HG02852 (cell line): Measurements from ENCODE around the gene WSCD2.
"Not testable (repeated sequence)": the region's sequence is repeated elsewhere in the genome, so short reads cannot be mapped to it uniquely, and the experiment has no call there.

Experiments
- ATAC-seq: cut with Tn5 transposase; IDR thresholded peaks from one replicate; pipeline ENCODE4 v1.9.1; 2021; ENCODE audit warnings: mild to moderate bottlenecking, moderate library complexity; ENCODE audit not compliant: unreplicated experiment

The WSCD2 gene

DNA sequence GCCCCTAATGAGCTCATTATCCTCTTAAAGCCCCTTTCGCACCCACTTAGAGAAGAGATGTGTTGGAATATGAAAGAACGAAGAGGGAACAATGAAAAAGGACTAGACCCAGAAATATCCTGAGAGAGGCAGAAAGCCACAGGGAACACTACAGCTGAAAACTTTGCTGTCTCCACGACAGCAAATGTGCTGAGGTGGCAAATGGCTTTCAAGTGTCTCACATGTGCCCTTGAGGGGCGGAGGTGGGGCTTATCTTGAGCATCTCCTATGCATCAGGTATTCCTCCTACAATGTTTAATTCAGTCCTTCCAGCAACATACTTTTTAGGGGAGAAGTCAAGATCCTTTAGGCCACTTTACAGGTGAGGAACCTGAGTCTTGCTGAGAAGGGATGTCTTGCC, 62.9 kb downstream of the WSCD2 start:
- ATAC-seq: no peak

DNA sequence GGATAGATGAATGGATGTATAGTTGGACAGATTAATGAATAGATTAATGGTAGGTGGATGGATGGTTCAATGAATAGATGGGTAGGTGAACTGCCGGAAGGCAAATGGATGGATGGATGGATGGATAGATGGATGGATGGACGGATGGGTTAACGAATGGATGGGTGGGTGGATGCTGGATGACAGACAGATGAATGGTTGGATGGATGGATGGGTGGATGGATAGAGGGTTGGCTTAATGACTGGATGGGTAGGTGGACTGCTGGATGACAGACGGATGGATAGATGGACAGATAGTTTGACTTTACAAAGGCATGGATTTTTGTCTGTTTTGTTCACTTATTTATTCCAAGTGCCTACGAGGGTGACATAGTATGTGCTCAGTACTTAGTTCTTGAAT, 64.4 kb downstream of the WSCD2 start:
- ATAC-seq: no peak

DNA sequence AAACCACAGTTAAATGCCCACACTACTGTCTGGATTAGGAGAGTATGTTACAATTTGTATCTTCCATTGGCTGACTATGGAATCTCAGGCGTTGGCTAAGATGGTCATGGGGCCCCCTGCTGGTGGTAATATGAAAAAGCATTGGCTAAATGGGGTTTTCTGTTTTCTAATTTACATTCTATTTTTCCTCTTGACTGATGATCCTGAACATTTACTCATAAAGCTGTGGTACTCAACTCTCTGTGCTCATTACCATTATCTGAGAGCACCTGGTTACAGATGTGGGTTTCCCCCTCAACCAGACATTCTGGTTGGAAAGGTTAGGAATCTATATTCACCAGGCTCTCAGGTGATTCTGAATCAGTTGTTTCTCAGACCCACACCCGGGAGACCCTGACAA, 64.8 kb downstream of the WSCD2 start:
- ATAC-seq: no peak

DNA sequence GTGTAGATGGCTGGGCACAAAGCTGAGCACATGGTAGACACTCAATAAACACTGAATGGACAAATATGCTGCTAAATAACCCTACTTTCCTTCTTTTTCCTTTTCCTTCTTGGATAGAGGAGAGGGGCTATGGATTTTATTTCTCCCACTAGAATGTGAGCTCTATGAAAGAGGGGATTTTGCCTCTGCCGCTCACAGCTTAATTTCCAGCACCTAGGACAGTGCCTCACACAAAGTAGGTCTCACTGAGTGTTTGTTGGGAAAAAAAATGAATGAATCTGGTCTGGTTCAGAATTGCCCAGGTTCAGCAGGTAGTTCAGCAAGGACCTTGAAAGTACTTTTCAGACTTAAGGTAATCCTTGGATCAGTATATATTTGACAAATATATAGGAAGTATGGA, 65.5 kb downstream of the WSCD2 start:
- ATAC-seq: no peak

DNA sequence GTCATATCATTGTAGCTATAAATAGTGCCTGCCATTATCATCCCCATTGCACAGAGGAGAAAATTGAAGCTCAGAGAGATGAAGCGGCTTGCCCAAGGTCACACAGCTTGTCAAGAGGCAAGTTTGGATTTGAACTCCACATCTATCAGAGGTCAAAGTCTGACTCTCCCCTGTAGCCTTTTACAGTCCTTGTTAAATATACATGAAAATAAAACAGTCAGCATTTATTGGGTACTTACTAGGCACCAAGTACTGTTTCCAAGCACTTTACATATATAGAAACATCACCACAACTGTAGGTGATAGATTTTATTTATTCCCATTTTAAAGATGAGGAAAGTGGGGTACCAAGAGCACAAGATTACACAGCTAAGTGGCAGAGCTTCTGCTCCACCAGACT, 67.2 kb downstream of the WSCD2 start:
- no peak for ATAC-seq

DNA sequence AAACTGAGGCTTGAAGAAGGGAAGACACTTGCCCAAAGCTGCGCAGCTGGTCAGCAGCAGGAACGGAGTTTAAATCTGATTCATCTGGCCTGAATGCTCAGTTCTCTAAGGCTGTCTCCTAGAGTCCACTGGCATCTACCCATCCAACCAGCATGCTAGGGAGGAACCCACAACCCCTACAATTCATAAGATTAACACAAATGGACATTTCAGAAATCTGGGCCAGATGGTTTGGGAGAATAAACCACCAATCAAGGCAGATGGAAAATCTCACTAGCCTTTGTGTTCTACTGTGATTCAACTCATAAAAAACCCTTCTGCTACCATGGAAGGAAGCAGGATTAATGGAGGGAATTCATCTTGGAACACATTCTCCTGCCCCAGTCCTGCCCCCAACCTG, 67.8 kb downstream of the WSCD2 start:
- no peak for ATAC-seq

DNA sequence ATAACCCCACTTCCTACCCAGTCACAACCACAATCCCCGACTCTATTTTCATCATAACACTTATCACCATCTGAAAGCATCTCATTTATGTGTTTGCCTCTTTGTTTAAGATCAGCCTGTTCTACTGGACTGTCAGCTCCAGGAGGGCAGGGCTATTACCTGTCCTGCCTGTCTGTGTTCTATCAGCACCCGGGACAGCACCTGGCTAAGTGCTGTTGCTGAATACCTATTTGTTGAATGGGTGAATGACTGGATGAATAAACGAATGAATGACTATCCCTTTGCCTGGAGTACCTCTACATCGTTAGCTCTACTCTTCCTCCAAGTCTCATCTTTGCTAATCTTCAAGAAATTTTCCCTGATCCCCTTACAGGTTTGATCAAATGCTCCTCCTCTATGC, 69.0 kb downstream of the WSCD2 start:
- no peak for ATAC-seq

DNA sequence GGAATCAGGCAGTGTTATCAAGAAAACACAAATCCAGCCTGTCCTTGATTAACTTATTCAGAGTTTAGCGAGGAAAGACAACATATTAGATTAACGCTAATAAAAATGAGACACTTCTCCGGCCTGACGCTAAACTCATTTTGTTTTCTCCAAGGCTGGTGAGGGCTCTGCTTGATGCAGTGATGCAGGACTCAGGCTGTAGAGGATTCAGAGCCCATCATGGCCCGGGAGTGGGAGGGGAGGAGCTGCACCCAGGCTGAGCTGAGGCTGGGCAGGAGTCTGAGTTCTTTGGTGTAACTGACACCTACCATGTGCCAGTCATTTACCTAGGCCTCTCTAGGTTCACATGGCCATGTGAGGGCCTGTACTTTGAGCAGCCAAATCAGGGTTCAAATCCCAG, 70.0 kb downstream of the WSCD2 start:
- no peak for ATAC-seq

DNA sequence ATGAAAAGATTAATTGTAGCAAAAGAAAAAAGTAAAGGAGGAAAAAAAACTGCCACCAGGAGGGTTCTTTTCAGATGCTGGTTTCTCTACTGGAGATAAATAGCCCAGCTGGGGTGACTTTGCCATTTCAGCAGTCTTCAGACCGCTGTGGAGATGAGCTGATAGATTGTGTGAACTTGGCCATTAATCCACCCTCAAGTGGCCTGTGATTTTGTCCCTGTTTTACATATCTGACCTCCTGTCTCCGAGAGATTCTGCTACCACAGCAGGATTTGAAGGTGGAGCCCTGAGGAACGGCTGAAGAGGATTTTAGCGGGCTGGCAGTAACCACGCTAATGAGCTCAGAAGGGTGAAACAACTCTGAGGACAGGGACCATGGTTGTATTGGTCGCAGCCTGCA, 72.7 kb downstream of the WSCD2 start:
- ATAC-seq: no peak

DNA sequence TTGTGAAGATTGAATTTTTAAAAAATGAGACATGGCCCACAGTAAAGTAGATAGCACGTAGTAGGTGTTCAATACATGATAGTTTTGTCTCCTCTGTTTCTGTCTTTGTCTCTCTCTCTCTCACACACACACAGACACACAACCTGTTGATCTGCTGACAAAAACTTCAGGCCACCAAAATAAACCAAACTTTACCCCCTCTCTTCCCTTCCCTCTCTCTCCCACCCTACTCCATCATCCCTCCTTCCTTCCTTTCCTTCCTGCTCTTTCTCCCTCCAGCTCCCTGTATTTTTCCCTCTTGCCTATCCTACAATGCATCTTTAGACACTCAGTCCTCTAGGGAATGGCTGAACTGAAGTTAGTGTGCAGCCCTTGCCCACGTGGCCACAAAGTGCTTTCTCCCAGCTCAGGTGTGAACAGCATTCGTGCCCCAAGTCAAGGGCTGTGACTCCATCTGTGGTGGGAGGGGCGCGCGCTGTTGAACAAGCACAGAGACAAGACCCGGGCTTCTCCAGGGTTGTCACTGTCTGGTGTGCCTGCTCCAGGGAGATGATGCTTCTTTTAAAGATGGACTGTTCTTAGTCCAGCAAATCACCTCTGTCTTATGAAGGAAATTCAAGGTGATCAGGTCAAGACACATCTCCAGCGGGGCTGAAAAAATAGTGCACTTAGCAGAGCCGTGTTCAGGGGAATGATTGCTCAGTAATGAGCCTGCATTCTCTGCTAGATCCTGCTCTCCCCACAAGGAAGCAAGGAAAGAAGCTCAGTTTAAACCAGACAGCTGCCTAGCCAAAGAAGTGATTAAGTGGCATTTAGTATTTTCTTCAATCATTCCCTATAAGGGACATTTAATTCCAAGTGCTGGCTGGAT, 75.3 kb downstream of the WSCD2 start:
- no peak for ATAC-seq

DNA sequence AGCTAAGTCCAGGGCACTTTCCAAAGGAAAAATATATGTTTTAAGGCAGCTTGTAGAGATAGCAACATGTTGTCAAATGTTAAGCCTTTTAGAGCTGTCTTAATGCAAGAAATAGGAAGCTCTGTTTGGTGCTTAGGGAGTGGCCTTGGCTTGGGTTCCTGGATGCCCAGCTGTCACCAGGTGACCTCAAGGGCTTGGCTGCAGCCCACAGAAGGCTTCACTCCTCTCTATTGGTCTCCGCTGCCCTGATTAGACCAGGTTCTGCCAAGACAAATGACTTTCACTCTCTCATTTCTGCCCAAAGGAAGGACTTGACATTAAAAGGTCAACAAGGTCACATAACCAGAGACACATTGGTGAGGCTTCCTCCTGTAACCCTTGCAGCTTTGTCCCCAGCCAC, 76.8 kb downstream of the WSCD2 start:
- ATAC-seq: no peak

DNA sequence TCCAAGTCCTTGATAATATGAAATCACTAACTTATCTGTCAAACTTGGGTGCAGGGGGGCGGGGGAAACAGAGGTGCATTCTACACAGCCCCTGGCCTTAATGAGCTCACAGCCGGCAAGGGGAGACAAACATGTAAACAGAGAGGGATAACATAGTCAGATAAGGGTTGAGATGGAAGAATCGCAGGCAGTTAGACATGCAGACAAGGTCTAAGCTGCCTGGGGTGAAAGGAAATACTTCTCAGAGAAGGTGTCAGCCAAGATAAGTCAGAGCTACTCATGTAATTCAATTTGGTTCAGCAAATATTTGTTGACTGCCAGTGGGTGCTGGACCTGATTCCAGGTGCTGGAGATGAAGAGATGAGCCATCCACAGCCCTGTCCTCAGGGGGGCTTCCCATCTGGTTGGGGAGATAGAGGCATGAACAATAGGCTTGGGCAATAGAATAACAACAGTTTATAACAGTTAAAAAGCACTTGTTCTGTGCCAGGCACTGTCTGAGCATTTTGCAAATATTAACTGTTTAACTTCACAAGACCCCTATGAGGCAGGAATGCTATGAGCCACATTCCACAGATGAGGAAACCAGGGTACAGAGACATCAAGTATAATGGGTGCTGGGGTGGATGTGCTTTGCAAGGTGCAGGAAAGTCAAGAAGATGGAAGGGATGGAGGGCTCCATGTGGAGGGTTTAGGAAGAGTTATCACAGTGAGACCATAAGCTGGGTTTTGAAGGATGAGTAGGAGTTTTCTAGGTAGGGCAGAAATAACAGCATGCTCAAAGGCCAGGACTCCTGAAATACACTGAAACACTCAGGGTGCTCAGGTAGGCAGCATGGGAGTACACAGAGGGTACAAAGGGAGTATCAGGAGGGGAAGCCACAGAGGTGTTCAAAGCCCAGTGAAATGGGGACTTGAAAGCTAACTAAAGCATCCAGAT, 79.0 kb downstream of the WSCD2 start:
- ATAC-seq: no peak

DNA sequence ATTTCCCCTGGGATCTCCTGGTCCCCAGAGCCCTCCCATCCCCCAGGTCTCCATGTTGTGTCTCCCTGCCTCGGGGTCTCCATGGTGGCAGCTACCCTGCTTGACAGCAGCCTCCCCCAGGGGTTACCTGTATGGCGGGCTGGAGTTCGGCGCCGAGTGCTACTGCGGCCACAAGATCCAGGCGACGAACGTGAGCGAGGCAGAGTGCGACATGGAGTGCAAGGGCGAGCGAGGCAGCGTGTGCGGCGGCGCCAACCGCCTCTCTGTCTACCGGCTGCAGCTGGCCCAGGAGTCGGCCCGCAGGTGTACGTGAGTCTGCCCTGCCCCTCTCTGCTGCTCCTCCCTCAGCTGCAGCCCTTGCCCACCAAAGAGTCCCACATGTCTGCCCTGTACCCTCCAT, 80.9 kb downstream of the WSCD2 start:
- no peak for ATAC-seq

DNA sequence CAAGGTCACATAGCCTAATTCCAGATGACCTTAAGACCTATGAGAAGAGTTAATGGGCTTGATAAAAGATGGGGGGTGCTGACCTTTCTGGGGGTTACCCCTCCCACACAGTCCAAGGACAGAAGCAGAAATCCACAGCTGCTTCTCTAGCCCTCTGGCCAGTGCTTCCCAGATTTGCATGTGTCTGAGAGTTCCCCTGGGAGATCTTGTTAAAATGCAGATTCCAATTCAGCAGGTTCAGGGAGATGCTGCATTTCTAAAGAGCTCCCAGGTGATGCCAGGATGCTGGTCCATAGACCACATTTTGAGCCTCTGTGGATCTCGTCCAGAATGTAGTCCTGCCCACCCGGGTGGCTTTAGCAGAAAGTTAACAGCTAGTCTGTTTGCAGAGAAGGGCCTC, 82.1 kb downstream of the WSCD2 start:
- ATAC-seq: no peak

DNA sequence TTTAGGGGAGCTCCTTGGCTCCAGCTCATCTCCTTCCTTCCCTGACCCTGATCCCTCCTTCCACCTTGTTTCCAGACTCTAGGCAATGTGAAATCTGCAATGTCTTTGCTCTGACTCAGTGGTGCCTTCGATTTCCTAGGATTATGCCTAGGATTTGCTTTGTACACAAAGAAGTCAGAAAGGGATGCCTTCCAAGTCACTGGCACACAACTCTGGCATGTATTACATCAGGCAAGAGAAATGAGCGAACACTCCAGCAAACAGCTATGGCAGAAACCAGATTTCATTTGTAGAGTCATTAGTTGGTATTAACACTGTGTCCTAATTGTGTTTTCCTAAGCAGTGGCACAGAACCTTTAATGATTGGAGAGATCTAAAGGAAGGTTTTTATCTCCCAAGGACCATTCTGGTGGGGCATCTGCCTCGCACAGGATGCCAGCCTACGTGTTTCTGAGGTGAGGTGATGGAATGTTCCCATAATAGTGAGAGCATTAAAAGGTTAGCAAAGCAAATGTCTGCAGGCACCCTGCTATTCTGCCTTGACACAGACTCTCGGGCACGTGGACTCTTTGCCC, 84.9 kb downstream of the WSCD2 start:
- no peak for ATAC-seq

DNA sequence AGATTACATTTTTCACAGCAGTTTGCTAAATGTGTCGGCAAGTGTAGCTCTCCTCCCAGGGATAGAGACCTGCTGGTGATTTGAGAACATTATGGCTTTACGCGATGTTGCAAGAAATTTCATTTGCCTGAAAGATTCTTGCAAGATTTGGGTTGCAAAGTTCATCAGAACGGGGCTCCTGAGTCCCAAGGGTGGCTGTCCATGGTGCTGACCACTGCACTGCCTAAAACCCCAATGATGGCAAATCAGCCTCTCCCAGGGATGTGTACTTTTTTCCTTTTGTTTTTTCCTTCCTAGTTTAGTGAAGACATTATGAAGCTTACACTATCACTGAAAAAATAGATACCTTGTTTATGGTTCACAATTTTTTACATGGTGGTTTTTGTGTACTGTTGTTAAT, 85.4 kb downstream of the WSCD2 start:
- ATAC-seq: no peak

DNA sequence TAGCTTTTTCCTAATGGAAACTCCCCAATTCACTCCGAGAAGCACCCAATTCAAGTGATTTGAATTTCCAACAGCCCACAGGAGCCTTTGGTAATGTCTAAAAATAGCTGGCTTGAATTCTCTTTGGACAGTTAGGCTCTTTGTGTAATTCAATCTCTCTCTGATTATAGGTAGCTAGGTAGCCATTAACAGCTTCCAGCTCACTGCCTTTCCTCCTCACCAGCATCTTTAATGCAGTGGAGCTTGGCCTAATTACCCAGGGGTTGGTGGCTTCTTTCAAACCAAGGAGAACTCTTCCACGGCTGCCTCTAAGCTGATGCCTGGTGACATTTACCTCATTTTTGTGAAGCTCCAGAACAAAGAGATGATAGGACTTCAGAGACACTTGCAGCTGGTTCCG, 86.4 kb downstream of the WSCD2 start:
- ATAC-seq: no peak

DNA sequence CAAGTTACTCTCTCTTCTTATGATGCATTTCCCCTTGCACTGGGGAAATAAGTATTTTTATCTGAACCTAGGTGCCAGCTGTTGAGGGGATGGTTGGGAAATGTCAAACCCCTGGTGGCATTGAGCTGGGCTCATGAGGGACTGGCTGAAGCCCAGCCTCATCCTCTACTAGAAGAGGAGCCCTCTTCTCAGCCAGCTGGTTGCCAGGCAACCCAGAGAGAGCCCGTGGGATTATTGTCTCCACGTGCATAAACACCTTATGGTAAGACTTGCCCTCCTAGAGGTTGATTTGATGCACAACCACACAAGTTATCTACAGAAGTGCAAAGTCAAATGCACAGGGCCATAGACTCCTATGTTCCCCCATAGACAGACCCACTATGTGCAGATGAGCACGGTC, 89.8 kb downstream of the WSCD2 start:
- ATAC-seq: no peak

DNA sequence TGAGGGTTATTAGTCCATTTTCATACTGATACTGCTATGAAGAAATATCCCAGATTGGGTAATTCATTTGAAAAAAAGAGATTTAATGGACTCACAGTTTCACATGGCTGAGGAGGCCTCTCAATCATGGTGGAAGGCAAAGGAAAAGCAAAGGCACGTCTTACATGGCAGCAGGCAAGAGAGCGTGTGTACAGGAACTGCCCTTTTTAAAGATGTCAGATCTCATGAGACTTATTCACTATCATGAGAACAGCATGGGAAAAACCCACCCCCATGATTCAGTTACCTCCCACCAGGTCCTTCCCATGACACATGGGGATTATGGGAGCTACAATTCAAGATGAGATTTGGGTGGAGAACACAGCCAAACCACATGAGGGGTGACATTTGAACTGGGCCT, 96.0 kb downstream of the WSCD2 start:
- not testable (repeated sequence) for ATAC-seq

DNA sequence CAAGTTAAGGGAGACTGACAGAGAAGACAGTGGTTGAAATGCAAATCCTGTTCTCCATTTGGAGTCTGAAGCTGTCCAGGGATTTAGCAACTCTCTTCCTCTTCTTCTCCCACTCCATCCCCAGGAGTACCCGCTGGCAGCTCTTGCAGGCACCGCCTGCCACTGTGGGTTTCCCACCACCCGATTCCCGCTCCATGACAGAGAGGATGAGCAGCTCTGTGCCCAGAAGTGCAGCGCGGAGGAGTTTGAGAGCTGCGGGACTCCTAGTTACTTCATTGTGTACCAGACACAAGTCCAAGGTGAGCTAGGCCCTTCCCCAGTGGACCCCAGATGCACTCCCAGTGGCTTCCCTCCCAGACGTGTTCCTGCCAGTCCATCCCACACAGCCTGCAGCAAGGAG, 97.8 kb downstream of the WSCD2 start:
- no peak for ATAC-seq

DNA sequence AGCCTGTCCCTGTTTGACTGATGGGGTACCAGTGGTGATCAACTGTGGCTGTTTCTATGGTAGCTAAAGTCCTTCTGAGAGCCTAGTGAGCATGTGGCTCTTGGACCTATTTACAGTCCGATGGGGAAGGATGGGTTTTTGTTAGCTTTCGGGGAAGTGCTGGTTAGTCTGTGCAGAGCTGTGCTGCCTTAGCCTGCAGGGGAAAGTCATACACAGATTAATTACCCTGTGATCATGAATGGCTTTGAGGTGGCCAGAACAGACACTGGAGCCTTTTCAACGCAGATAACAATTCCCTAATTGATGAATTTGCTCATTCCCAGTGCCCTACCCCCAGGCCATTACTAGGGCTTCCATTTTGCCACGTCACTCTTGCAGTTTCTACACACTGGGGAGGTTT, 99.7 kb downstream of the WSCD2 start:
- ATAC-seq: no peak
